Activated T-helper 1 cell treated with anti-CD3 and anti-CD28 coated beads, Interleukin-12 subunit alpha, Interleukin-12 subunit beta, Interleukin-2, Interleukin-4 antibody, amounts not matched to agents 30 ng/mL and 10 ng/mL and 1 ng/mL, durations not matched to agents 14 hours and 24 hours and 36 hours (primary cell): Measurements from ENCODE around the gene UFL1. TPM values are rescaled to one million over a fixed set of nuclear protein-coding genes. Genes with fewer than 3 reads are reported as not detected.

Experiments used
- DNase-seq: peaks from one replicate; pipeline ENCODE4 v3.0.0; 2021; ENCODE audit warnings: low spot score
- H3K27ac Mint-ChIP-seq: one replicate; pipeline ENCODE4 v1.8.0; 2021; ENCODE audit warnings: mild to moderate bottlenecking, mixed read lengths
- H3K27me3 Mint-ChIP-seq: one replicate; pipeline ENCODE4 v1.8.0; 2022; ENCODE audit warnings: mild to moderate bottlenecking, moderate library complexity, mixed read lengths; ENCODE audit not compliant: insufficient read depth
- H3K36me3 Mint-ChIP-seq: one replicate; pipeline ENCODE4 v1.8.0; 2021; ENCODE audit warnings: low read depth, mixed read lengths
- H3K4me1 Mint-ChIP-seq: one replicate; pipeline ENCODE4 v1.8.0; 2021; ENCODE audit warnings: low read depth, mixed read lengths
- H3K4me3 Mint-ChIP-seq: one replicate; pipeline ENCODE4 v1.8.0; 2021; ENCODE audit warnings: mild to moderate bottlenecking, moderate library complexity, mixed read lengths
- H3K9me3 Mint-ChIP-seq: one replicate; pipeline ENCODE4 v1.8.0; 2021; ENCODE audit warnings: mixed read lengths
- intact Hi-C: fragments of 100-400 bp; cut with micrococcal nuclease; formaldehyde crosslinking; loops from one replicate; pipeline ENCODE4 v1.15.1; 2024
- total RNA-seq: library from RNA; stranded (reverse); gene quantifications from 2 replicates; pipeline ENCODE4 v1.2.3, GENCODE V29; 2022

UFL1 gene
- total RNA-seq, 1 donor from 2014 or later, result 22.0 TPM

DNA sequence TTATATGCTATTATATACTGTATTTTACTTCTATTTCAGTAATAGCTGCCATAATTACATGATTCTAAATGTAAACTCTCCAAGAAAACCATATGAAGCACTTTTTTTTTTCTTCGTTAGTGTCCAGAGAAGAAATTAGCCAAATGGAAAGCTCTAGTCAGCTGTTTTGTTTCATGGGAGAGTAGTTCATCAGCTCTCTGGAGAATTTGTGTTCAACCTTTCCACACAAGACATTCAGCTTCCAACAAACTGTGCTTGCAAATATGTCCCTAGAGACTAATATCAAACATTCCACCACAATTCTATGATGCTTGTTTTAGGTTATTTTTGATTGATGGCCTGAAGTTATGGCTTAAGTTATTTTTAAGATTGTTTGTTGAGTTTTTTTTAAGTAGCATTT lies 60.8 kb downstream of the UFL1 start:
- DNase-seq, result no peak
- Mint-ChIP-seq H3K9me3 (no peaks in the 10 kb centered on the region), H3K27ac (no peak overlapping the region), H3K36me3 (no peaks in the 10 kb centered on the region), H3K4me1 (no peaks in the 10 kb centered on the region), H3K27me3 (peaks cover 6% of the 10 kb centered on the region), H3K4me3 (no peak overlapping the region)
- intact Hi-C loops, result no loop called here

DNA sequence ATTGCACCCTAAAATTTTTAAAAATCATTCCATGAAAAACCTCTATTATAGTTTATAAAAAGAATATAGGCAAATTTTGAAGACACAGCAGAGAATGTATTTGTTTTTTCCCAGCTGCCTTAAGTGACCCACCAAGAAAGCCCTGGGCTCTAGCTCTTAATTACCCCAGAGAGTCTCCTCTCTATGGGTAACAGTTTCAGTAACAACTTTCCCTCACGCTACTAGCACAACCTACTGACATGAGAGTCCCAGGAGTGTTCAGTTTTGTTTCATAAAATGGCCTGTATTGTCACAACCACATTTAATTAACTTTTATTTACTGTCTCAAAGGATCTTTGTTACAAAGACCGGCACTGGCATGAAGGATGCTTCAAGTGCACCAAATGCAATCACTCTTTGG lies 82.8 kb downstream of the UFL1 start:
- no peak for DNase-seq
- Mint-ChIP-seq H3K27ac (no peak overlapping the region), H3K9me3 (no peaks in the 10 kb centered on the region), H3K4me1 (no peaks in the 10 kb centered on the region), H3K36me3 (no peaks in the 10 kb centered on the region), H3K4me3 (no peak overlapping the region), H3K27me3 (peaks cover 11% of the 10 kb centered on the region)
- intact Hi-C loops, result no loop called here

Other genes with a start within 250 kb of the UFL1 start
- not detected in 2 replicates for gene FHL5, start 41.3 kb downstream of the UFL1 start, total RNA-seq